IPS DF 6.9 (cell line): ENCODE data around the gene C18orf32.
"Not testable (repeated sequence)": the region's sequence is repeated elsewhere in the genome, so short reads cannot be mapped to it uniquely, and the experiment has no call there.

Experiments
- DNase-seq: peaks from one replicate; pipeline ENCODE4 v3.0.0-alpha.2; 2013; ENCODE audit warnings: low read depth, low spot score
- H3K27ac ChIP-seq: one replicate; pipeline ENCODE4 v1.5.1; 2013; ENCODE audit warnings: low read length, control low read depth
- H3K27me3 ChIP-seq: 2 replicates; pipeline ENCODE4 v1.6.1; 2013; ENCODE audit warnings: mild to moderate bottlenecking, low read length; ENCODE audit not compliant: control insufficient read depth, insufficient read depth
- H3K36me3 ChIP-seq: 2 replicates; pipeline ENCODE4 v1.6.1; 2013; ENCODE audit warnings: low read length; ENCODE audit not compliant: control insufficient read depth, insufficient read depth
- H3K4me1 ChIP-seq: 2 replicates; pipeline ENCODE4 v1.6.1; 2013; ENCODE audit warnings: low read length; ENCODE audit not compliant: control insufficient read depth, insufficient read depth
- H3K4me3 ChIP-seq: 2 replicates; pipeline ENCODE4 v1.5.1; 2013; ENCODE audit warnings: mild to moderate bottlenecking, low read length
- H3K9me3 ChIP-seq: 2 replicates; pipeline ENCODE4 v1.6.1; 2013; ENCODE audit warnings: low read length, inconsistent platforms; ENCODE audit not compliant: control insufficient read depth, insufficient read depth
- WGBS: extraction: QIAGEN DNeasy Blood & Tissue Kit; methylation state at CpG from one replicate; pipeline ENCODE4 v1.1.7; 2013; ENCODE audit warnings: mixed read lengths, missing lambda C conversion rate; ENCODE audit not compliant: insufficient read length, insufficient coverage; 5-methylcytosine and 5-hydroxymethylcytosine counted together

The C18orf32 gene

GRCh38 chr18:49487711-49488310 lies 777 bp upstream of the C18orf32 start:
- DNase-seq = no peak
- Histone ChIP-seq H3K4me3 (no peak overlapping the region), H3K4me1 (no peaks in the 10 kb centered on the region; the same call in 1 of the 2 replicates), H3K27me3 (no peaks in the 10 kb centered on the region), H3K36me3 (peaks cover 10% of the 10 kb centered on the region; the same call in 1 of the 2 replicates), H3K27ac (no peak overlapping the region), H3K9me3 (no peaks in the 10 kb centered on the region)
- no CpG with 5 or more reads among the region's 8 CpGs for WGBS

GRCh38 chr18:49486606-49486952 lies 455 bp downstream of the C18orf32 start:
- no CpG with 5 or more reads among the region's 10 CpGs for WGBS
- no peaks in the 10 kb centered on the region for H3K4me1 ChIP-seq
- H3K27me3 ChIP-seq = no peaks in the 10 kb centered on the region
- no peak for DNase-seq
- H3K27ac ChIP-seq = no peak overlapping the region
- H3K36me3 ChIP-seq = peaks cover 10% of the 10 kb centered on the region; the same call in 1 of the 2 replicates
- peak overlapping the region; percentile 84; the same call in 1 of the 2 replicates for H3K4me3 ChIP-seq
- no peaks in the 10 kb centered on the region for H3K9me3 ChIP-seq

- Histone ChIP-seq H3K36me3 (peaks cover 12% of the 10 kb centered on the region; the same call in 1 of the 2 replicates), H3K9me3 (no peaks in the 10 kb centered on the region), H3K4me1 (no peaks in the 10 kb centered on the region), H3K27ac (no peak overlapping the region), H3K27me3 (no peaks in the 10 kb centered on the region), H3K4me3 (no peak overlapping the region; the same call in 1 of the 2 replicates)
- DNase-seq = no peak
- WGBS = 100% methylated on average over 2 of the region's 8 CpGs
These were observed 900 bp downstream of the C18orf32 start for GRCh38 chr18:49486134-49486533.

- H3K9me3 ChIP-seq = no peaks in the 10 kb centered on the region
- H3K4me1 ChIP-seq = no peaks in the 10 kb centered on the region
- DNase-seq = no peak
- no peaks in the 10 kb centered on the region for H3K27me3 ChIP-seq
- H3K27ac ChIP-seq = no peak overlapping the region
- H3K36me3 ChIP-seq = peaks cover 9% of the 10 kb centered on the region; the same call in 1 of the 2 replicates
- no peak overlapping the region for H3K4me3 ChIP-seq
These were observed 3.8 kb downstream of the C18orf32 start for GRCh38 chr18:49483198-49483597.

- Histone ChIP-seq H3K27me3 (no peaks in the 10 kb centered on the region), H3K9me3 (no peaks in the 10 kb centered on the region), H3K4me3 (no peak overlapping the region), H3K27ac (no peak overlapping the region), H3K36me3 (peaks cover 5% of the 10 kb centered on the region; the same call in 1 of the 2 replicates), H3K4me1 (no peaks in the 10 kb centered on the region)
- DNase-seq = no peak
- no CpG with 5 or more reads among the region's 3 CpGs for WGBS
These were observed 5.1 kb downstream of the C18orf32 start for GRCh38 chr18:49481907-49482306.

- WGBS = no CpG with 5 or more reads among the region's 4 CpGs
- Histone ChIP-seq H3K4me3 (no peak overlapping the region), H3K27ac (no peak overlapping the region), H3K36me3 (peaks cover 5% of the 10 kb centered on the region; the same call in 1 of the 2 replicates), H3K9me3 (no peaks in the 10 kb centered on the region), H3K27me3 (no peaks in the 10 kb centered on the region), H3K4me1 (no peaks in the 10 kb centered on the region)
- DNase-seq = no peak
These were observed 5.7 kb downstream of the C18orf32 start for GRCh38 chr18:49481317-49481716.

- Histone ChIP-seq H3K4me1 (no peaks in the 10 kb centered on the region), H3K27ac (no peak overlapping the region), H3K27me3 (no peaks in the 10 kb centered on the region), H3K36me3 (peaks cover 5% of the 10 kb centered on the region; the same call in 1 of the 2 replicates), H3K4me3 (no peak overlapping the region), H3K9me3 (no peaks in the 10 kb centered on the region)
- no CpG with 5 or more reads among the region's 5 CpGs for WGBS
- no peak for DNase-seq
These were observed 7.5 kb downstream of the C18orf32 start for GRCh38 chr18:49479381-49480137.

- Histone ChIP-seq H3K4me1 (no peaks in the 10 kb centered on the region), H3K36me3 (peaks cover 5% of the 10 kb centered on the region; the same call in 1 of the 2 replicates), H3K27ac (no peak overlapping the region), H3K9me3 (no peaks in the 10 kb centered on the region), H3K27me3 (no peaks in the 10 kb centered on the region), H3K4me3 (no peak overlapping the region)
- WGBS = no CpG with 5 or more reads among the region's 11 CpGs
- no peak for DNase-seq
These were observed 10.2 kb downstream of the C18orf32 start for GRCh38 chr18:49476664-49477411.

GRCh38 chr18:49474935-49475334 lies 12.1 kb downstream of the C18orf32 start:
- not testable (repeated sequence) for H3K27ac ChIP-seq, H3K36me3 ChIP-seq, H3K9me3 ChIP-seq, H3K4me3 ChIP-seq, H3K4me1 ChIP-seq, DNase-seq, H3K27me3 ChIP-seq
- WGBS = no CpG with 5 or more reads among the region's 6 CpGs

- no peak overlapping the region for H3K27ac ChIP-seq
- no peak for DNase-seq
- H3K36me3 ChIP-seq = no peaks in the 10 kb centered on the region
- no peaks in the 10 kb centered on the region for H3K4me1 ChIP-seq
- no peak overlapping the region for H3K4me3 ChIP-seq
- WGBS = no CpG with 5 or more reads among the region's 4 CpGs
- H3K9me3 ChIP-seq = no peaks in the 10 kb centered on the region
- no peaks in the 10 kb centered on the region for H3K27me3 ChIP-seq
These were observed 13.3 kb downstream of the C18orf32 start for GRCh38 chr18:49473721-49474120.
